ELF-1 (cell line): ENCODE measurements around the gene SORCS2.

Experiments
- DNase-seq: peaks from one replicate; pipeline ENCODE4 v3.0.0-alpha.2; 2016; ENCODE audit warnings: low read depth, low spot score

The SORCS2 gene

GRCh38 chr4:7266525-7267292 lies 74.4 kb downstream of the SORCS2 start:
- peak; percentile 73 for DNase-seq

- DNase-seq = no peak
Measured at GRCh38 chr4:7267829-7268228, 75.5 kb downstream of the SORCS2 start.

GRCh38 chr4:7268941-7269340 lies 76.6 kb downstream of the SORCS2 start:
- no peak for DNase-seq

GRCh38 chr4:7270121-7270520 lies 77.8 kb downstream of the SORCS2 start:
- no peak for DNase-seq

- DNase-seq = no peak
Measured at GRCh38 chr4:7272404-7272803, 80.1 kb downstream of the SORCS2 start.

- no peak for DNase-seq
Measured at GRCh38 chr4:7273738-7274297, 81.5 kb downstream of the SORCS2 start.

GRCh38 chr4:7275067-7275466 lies 82.7 kb downstream of the SORCS2 start:
- DNase-seq = no peak

GRCh38 chr4:7275490-7276154 lies 83.3 kb downstream of the SORCS2 start:
- DNase-seq = no peak

- DNase-seq = no peak
Measured at GRCh38 chr4:7276515-7276914, 84.2 kb downstream of the SORCS2 start.

GRCh38 chr4:7278071-7278765 lies 85.9 kb downstream of the SORCS2 start:
- no peak for DNase-seq

GRCh38 chr4:7278981-7279380 lies 86.6 kb downstream of the SORCS2 start:
- DNase-seq = no peak

- DNase-seq = no peak
Measured at GRCh38 chr4:7279902-7280301, 87.6 kb downstream of the SORCS2 start.

- no peak for DNase-seq
Measured at GRCh38 chr4:7280926-7281690, 88.8 kb downstream of the SORCS2 start.

GRCh38 chr4:7281691-7282665 lies 89.6 kb downstream of the SORCS2 start:
- peak; percentile 43 for DNase-seq

- no peak for DNase-seq
Measured at GRCh38 chr4:7282786-7283440, 90.6 kb downstream of the SORCS2 start.

- DNase-seq = no peak
Measured at GRCh38 chr4:7285244-7286094, 93.1 kb downstream of the SORCS2 start.

- DNase-seq = no peak
Measured at GRCh38 chr4:7286170-7286569, 93.8 kb downstream of the SORCS2 start.

GRCh38 chr4:7286798-7287197 lies 94.5 kb downstream of the SORCS2 start:
- no peak for DNase-seq
